A549 (cell line): ENCODE measurements around the gene IFNAR2.

Source experiments
- CTCF ChIP-seq: fragments of >200 bp; sonication (Bioruptor Twin); formaldehyde crosslinking; IDR thresholded peaks from 3 replicates; pipeline ENCODE4 v1.5.1; 2016
- MYC ChIP-seq: IDR thresholded peaks from 2 replicates; pipeline ENCODE4 v1.6.1; 2012; ENCODE audit warnings: mild to moderate bottlenecking, inconsistent platforms, low read length, improper control_type of control experiment, borderline replicate concordance
- REST ChIP-seq: fragments of 200-600 bp; sonication (generic); IDR thresholded peaks from 2 replicates; pipeline ENCODE4 v1.6.1; 2016; ENCODE audit warnings: antibody characterized with exemption, mild to moderate bottlenecking, moderate library complexity

- TF ChIP-seq CTCF (no peak), REST (no peak), MYC (no peak)
Measured at GRCh38 chr21:33232291-33233034, 2.7 kb downstream of the IFNAR2 start.
